Endodermal cell (in vitro differentiated cells): ENCODE measurements around the gene MERTK. TPM values are rescaled to one million over a fixed set of nuclear protein-coding genes. Genes with fewer than 3 reads are reported as not detected.

Experiments
- DNase-seq: peaks from one replicate; pipeline ENCODE4 v3.0.0-alpha.2; 2017
- H3K27ac ChIP-seq: 2 replicates; pipeline ENCODE4 v1.5.1; 2013; ENCODE audit warnings: mild to moderate bottlenecking, low read depth, low read length, moderate library complexity
- H3K27me3 ChIP-seq: 2 replicates; pipeline ENCODE4 v1.6.1; 2013; ENCODE audit warnings: mild to moderate bottlenecking, low read length, moderate library complexity; ENCODE audit not compliant: insufficient read depth, control insufficient read depth, poor library complexity, severe bottlenecking
- H3K36me3 ChIP-seq: 2 replicates; pipeline ENCODE4 v1.7.0; 2013; ENCODE audit warnings: mild to moderate bottlenecking, low read length, moderate library complexity; ENCODE audit not compliant: control insufficient read depth, insufficient read depth
- H3K4me1 ChIP-seq: one replicate; pipeline ENCODE4 v1.7.0; 2013; ENCODE audit warnings: low read length; ENCODE audit not compliant: control insufficient read depth, insufficient read depth
- H3K4me3 ChIP-seq: 2 replicates; pipeline ENCODE4 v1.5.1; 2013; ENCODE audit warnings: mild to moderate bottlenecking, low read length, moderate library complexity
- H3K9ac ChIP-seq: 2 replicates; pipeline ENCODE4 v1.6.1; 2013; ENCODE audit warnings: mild to moderate bottlenecking, low read length, moderate library complexity; ENCODE audit not compliant: poor library complexity, severe bottlenecking; ENCODE audit errors: extremely low read depth
- H3K9me3 ChIP-seq: 2 replicates; pipeline ENCODE4 v1.6.1; 2013; ENCODE audit warnings: mild to moderate bottlenecking, low read length, moderate library complexity; ENCODE audit not compliant: control insufficient read depth
- H3K27ac Mint-ChIP-seq: 2 replicates; pipeline ENCODE4 v1.8.0; 2020; ENCODE audit warnings: mixed read lengths
- H3K27me3 Mint-ChIP-seq: 2 replicates; pipeline ENCODE4 v1.8.0; 2021; ENCODE audit warnings: mild to moderate bottlenecking, mixed read lengths; ENCODE audit not compliant: insufficient read depth
- H3K36me3 Mint-ChIP-seq: 2 replicates; pipeline ENCODE4 v1.8.0; 2020; ENCODE audit warnings: low read depth, mixed read lengths
- H3K4me1 Mint-ChIP-seq: 2 replicates; pipeline ENCODE4 v1.8.0; 2020; ENCODE audit warnings: mixed read lengths
- H3K4me3 Mint-ChIP-seq: 2 replicates; pipeline ENCODE4 v1.8.0; 2020; ENCODE audit warnings: mild to moderate bottlenecking, moderate library complexity, mixed read lengths
- H3K9me3 Mint-ChIP-seq: 2 replicates; pipeline ENCODE4 v1.8.0; 2020; ENCODE audit warnings: mild to moderate bottlenecking, mixed read lengths
- CTCF ChIP-seq: fragments of 200-600 bp; sonication (generic); conservative IDR thresholded peaks from 2 replicates; pipeline ENCODE4 v1.5.0; 2021; ENCODE audit warnings: antibody characterized with exemption, mild to moderate bottlenecking
- WGBS, 2 experiments: methylation state at CpG; one replicate each; pipeline versions ENCODE4 v1.1.5 to v1.1.7; 2013; ENCODE audit warnings: missing lambda C conversion rate in 2 of 2, mixed read lengths in 1 of 2; ENCODE audit not compliant: insufficient coverage in 1 of 2, insufficient read length in 1 of 2; 5-methylcytosine and 5-hydroxymethylcytosine counted together
- total RNA-seq, 2 donors: library from RNA; stranded (reverse); fragmentation: NEBNext Ultra II Directional in 1 of 2; extraction: Animal tissue kit (Norgen Biotek cat#: 25700) in 1 of 2; gene quantifications; 2 replicates in 1 of 2; 3 replicates in 1 of 2; pipeline ENCODE4 v1.2.1, GENCODE V29; 2021

MERTK gene
- total RNA-seq, 2 donors from 2014 or later, result 22.3 to 36.6 TPM

- no peak for TF ChIP-seq CTCF
- Histone ChIP-seq H3K27me3 (no peaks in the 10 kb centered on the region), H3K9ac (no peak overlapping the region), H3K4me1 (no peaks in the 10 kb centered on the region), H3K36me3 (peaks cover 89% of the 10 kb centered on the region), H3K9me3 (no peaks in the 10 kb centered on the region), H3K27ac (no peak overlapping the region), H3K4me3 (no peak overlapping the region)
- WGBS, 2 experiments, result 92 to 96% methylated on average over 4 to 5 of the region's 5 CpGs
- Mint-ChIP-seq H3K9me3 (no peaks in the 10 kb centered on the region), H3K4me1 (no peaks in the 10 kb centered on the region), H3K4me3 (no peak overlapping the region), H3K36me3 (peaks cover 77% of the 10 kb centered on the region), H3K27me3 (no peaks in the 10 kb centered on the region), H3K27ac (no peak overlapping the region)
- DNase-seq, result no peak
These were observed 102.2 kb downstream of the MERTK start for GRCh38 chr2:112000399-112001135.

- TF ChIP-seq CTCF, result no peak
- Histone ChIP-seq H3K4me1 (no peaks in the 10 kb centered on the region), H3K9ac (no peak overlapping the region), H3K27ac (no peak overlapping the region), H3K27me3 (no peaks in the 10 kb centered on the region), H3K9me3 (no peaks in the 10 kb centered on the region), H3K4me3 (no peak overlapping the region), H3K36me3 (peaks cover 88% of the 10 kb centered on the region)
- H3K4me3 Mint-ChIP-seq, result no peak overlapping the region
- no peak overlapping the region for H3K27ac Mint-ChIP-seq
- peaks cover 72% of the 10 kb centered on the region for H3K36me3 Mint-ChIP-seq
- H3K9me3 Mint-ChIP-seq, result no peaks in the 10 kb centered on the region
- no peaks in the 10 kb centered on the region for H3K27me3 Mint-ChIP-seq
- WGBS, 2 experiments, result 94 to 97% methylated on average over 4 of the region's 4 CpGs
- DNase-seq, result no peak
- no peaks in the 10 kb centered on the region for H3K4me1 Mint-ChIP-seq
These were observed 102.8 kb downstream of the MERTK start for GRCh38 chr2:112001136-112001715.

GRCh38 chr2:112001942-112002341, 103.5 kb downstream of the MERTK start:
- Histone ChIP-seq H3K36me3 (peaks cover 86% of the 10 kb centered on the region), H3K9ac (no peak overlapping the region), H3K27me3 (no peaks in the 10 kb centered on the region), H3K27ac (no peak overlapping the region), H3K4me3 (no peak overlapping the region), H3K4me1 (no peaks in the 10 kb centered on the region), H3K9me3 (no peaks in the 10 kb centered on the region)
- Mint-ChIP-seq H3K9me3 (no peaks in the 10 kb centered on the region), H3K4me3 (no peak overlapping the region), H3K36me3 (peaks cover 69% of the 10 kb centered on the region), H3K27ac (no peak overlapping the region), H3K27me3 (no peaks in the 10 kb centered on the region), H3K4me1 (no peaks in the 10 kb centered on the region)
- DNase-seq, result no peak
- TF ChIP-seq CTCF, result no peak
